A549 (cell line): ENCODE results near the gene PLD5.

Experiments
- ATOH8 ChIP-seq: fragments of 250-450 bp; sonication (Bioruptor Pico); IDR thresholded peaks from 2 replicates; pipeline ENCODE4 v1.5.0; 2020; ENCODE audit warnings: low read depth, mild to moderate bottlenecking, moderate library complexity
- CEBPB ChIP-seq, 2 experiments: fragments of >200 bp in 1 of 2; sonication (Bioruptor Twin) in 1 of 2; formaldehyde crosslinking in 1 of 2; IDR thresholded peaks; 2 replicates each; pipeline ENCODE4 v1.6.1; 2012 to 2016
- CHD2 ChIP-seq: fragments of 150-350 bp; IDR thresholded peaks from 2 replicates; pipeline ENCODE4 v1.6.1; 2014; ENCODE audit warnings: low read length; ENCODE audit not compliant: partially characterized antibody
- CTCF ChIP-seq: fragments of >200 bp; sonication (Bioruptor Twin); formaldehyde crosslinking; IDR thresholded peaks from 3 replicates; pipeline ENCODE4 v1.5.1; 2016
- FOSB ChIP-seq: fragments of 250-450 bp; sonication (Bioruptor Pico); IDR thresholded peaks from 2 replicates; pipeline ENCODE4 v1.5.0; 2020; ENCODE audit warnings: mild to moderate bottlenecking, moderate library complexity
- KDM5A ChIP-seq: fragments of 200-600 bp; sonication (generic); IDR thresholded peaks from 2 replicates; pipeline ENCODE4 v1.6.1; 2016; ENCODE audit warnings: antibody characterized with exemption, mild to moderate bottlenecking
- POLR2A ChIP-seq: IDR thresholded peaks from 2 replicates; pipeline ENCODE4 v1.6.1; 2012; ENCODE audit warnings: mild to moderate bottlenecking, low read length
- RAD21 ChIP-seq, 2 experiments: fragments of >200 bp in 1 of 2; sonication (Bioruptor Twin) in 1 of 2; formaldehyde crosslinking in 1 of 2; IDR thresholded peaks in 1 of 2; conservative IDR thresholded peaks in 1 of 2; 2 replicates in 1 of 2; 3 replicates in 1 of 2; pipeline ENCODE4 v1.6.1; 2012 to 2018; ENCODE audit warnings: inconsistent platforms in 1 of 2
- RNF2 ChIP-seq: fragments of 200-600 bp; sonication (generic); IDR thresholded peaks from 2 replicates; pipeline ENCODE4 v1.6.1; 2016; ENCODE audit warnings: low read depth, mild to moderate bottlenecking, antibody characterized with exemption, moderate library complexity, borderline replicate concordance
- TF ChIP-seq, protein P1 (sequence below): IDR thresholded peaks from 2 replicates; pipeline ENCODE4 v1.6.1; 2012

- no peak for TF ChIP-seq CHD2
- no peak for TF ChIP-seq CTCF
- TF ChIP-seq, protein P1, sequence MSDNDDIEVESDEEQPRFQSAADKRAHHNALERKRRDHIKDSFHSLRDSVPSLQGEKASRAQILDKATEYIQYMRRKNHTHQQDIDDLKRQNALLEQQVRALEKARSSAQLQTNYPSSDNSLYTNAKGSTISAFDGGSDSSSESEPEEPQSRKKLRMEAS: no peak
- TF ChIP-seq ATOH8: no peak
- TF ChIP-seq KDM5A: no peak
- TF ChIP-seq RAD21 (conservative IDR thresholded peaks at IDR 0.05 in 1 of 2, IDR thresholded peaks at IDR 0.05 in 1 of 2): no peak
- TF ChIP-seq FOSB (CRISPR knock-in tag): no peak
- no peak for TF ChIP-seq POLR2A
- no peak for TF ChIP-seq RNF2
- no peak for TF ChIP-seq CEBPB (IDR thresholded peaks at IDR 0.05)
These were observed 304.6 kb downstream of the PLD5 start for GRCh38 chr1:242219905-242220304.
